PFSK-1 (cell line): Measurements from ENCODE around the gene EPN3.

Source experiments
- FOXP2 ChIP-seq: optimal IDR thresholded peaks from 2 replicates; pipeline ENCODE3; 2011; ENCODE audit warnings: borderline replicate concordance, control low read depth, inconsistent platforms; ENCODE audit not compliant: insufficient read depth; ENCODE audit errors: extremely low read length, extremely low read depth
- POLR2AphosphoS5 ChIP-seq: IDR thresholded peaks from 2 replicates; pipeline ENCODE4 v1.6.1; 2012; ENCODE audit warnings: low read depth, mild to moderate bottlenecking, control low read depth, low read length, moderate library complexity
- SIN3A ChIP-seq: IDR thresholded peaks from 2 replicates; pipeline ENCODE4 v1.6.1; 2012; ENCODE audit warnings: mild to moderate bottlenecking, low read length, moderate library complexity, borderline replicate concordance; ENCODE audit not compliant: insufficient read depth
- TAF1 ChIP-seq: IDR thresholded peaks from 2 replicates; pipeline ENCODE4 v1.6.1; 2012; ENCODE audit warnings: low read length, control low read depth, borderline replicate concordance; ENCODE audit not compliant: insufficient read depth
- TF ChIP-seq, protein P1 (sequence below), 2 experiments: IDR thresholded peaks; 2 replicates each; pipeline versions ENCODE4 v1.6.1 to v1.8.0; 2011 to 2012; ENCODE audit warnings: low read depth in 2 of 2, low read length in 2 of 2, control low read depth in 1 of 2, inconsistent platforms in 1 of 2, mild to moderate bottlenecking in 1 of 2, moderate library complexity in 1 of 2; ENCODE audit not compliant: insufficient read depth in 1 of 2

Gene EPN3

DNA sequence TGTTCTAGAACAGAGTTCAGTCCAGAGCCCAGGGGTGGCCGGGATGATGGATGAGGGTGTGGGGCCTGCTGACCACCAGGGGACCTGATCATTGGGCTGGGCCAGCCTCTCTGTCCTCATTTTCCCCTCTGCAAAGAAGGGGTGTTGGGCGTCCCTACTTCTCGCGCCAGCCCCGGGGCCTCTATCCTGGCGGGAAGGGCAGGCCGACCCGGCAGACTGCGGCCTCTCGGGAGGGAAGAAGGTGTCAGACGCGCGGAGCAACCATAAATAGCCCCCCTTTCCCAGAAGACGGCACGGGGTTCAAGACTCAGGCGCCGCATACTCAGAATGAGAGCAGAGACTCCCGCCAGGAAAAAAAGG lies 26.0 kb downstream of the EPN3 start:
- TF ChIP-seq TAF1 = no peak
- TF ChIP-seq, protein P1, sequence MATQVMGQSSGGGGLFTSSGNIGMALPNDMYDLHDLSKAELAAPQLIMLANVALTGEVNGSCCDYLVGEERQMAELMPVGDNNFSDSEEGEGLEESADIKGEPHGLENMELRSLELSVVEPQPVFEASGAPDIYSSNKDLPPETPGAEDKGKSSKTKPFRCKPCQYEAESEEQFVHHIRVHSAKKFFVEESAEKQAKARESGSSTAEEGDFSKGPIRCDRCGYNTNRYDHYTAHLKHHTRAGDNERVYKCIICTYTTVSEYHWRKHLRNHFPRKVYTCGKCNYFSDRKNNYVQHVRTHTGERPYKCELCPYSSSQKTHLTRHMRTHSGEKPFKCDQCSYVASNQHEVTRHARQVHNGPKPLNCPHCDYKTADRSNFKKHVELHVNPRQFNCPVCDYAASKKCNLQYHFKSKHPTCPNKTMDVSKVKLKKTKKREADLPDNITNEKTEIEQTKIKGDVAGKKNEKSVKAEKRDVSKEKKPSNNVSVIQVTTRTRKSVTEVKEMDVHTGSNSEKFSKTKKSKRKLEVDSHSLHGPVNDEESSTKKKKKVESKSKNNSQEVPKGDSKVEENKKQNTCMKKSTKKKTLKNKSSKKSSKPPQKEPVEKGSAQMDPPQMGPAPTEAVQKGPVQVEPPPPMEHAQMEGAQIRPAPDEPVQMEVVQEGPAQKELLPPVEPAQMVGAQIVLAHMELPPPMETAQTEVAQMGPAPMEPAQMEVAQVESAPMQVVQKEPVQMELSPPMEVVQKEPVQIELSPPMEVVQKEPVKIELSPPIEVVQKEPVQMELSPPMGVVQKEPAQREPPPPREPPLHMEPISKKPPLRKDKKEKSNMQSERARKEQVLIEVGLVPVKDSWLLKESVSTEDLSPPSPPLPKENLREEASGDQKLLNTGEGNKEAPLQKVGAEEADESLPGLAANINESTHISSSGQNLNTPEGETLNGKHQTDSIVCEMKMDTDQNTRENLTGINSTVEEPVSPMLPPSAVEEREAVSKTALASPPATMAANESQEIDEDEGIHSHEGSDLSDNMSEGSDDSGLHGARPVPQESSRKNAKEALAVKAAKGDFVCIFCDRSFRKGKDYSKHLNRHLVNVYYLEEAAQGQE (IDR thresholded peaks at IDR 0.05; ENCODE audit: insufficient read depth in 1 of 2, low read depth in 2 of 2, low read length in 2 of 2) = no peak
- TF ChIP-seq FOXP2 = no peak
- no peak for TF ChIP-seq SIN3A
- no peak for TF ChIP-seq POLR2AphosphoS5

- TF ChIP-seq TAF1 (no peak), FOXP2 (no peak), SIN3A (no peak), POLR2AphosphoS5 (no peak)
- TF ChIP-seq, protein P1 (IDR thresholded peaks at IDR 0.05; ENCODE audit: insufficient read depth in 1 of 2, low read depth in 2 of 2, low read length in 2 of 2) = no peak
Measured at GRCh38 chr17:50558941-50559614, 26.5 kb downstream of the EPN3 start.

- TF ChIP-seq SIN3A (no peak), POLR2AphosphoS5 (no peak), FOXP2 (no peak), TAF1 (no peak)
- TF ChIP-seq, protein P1 (IDR thresholded peaks at IDR 0.05; ENCODE audit: insufficient read depth in 1 of 2, low read depth in 2 of 2, low read length in 2 of 2) = no peak
Measured at GRCh38 chr17:50559674-50560184, 27.2 kb downstream of the EPN3 start.

DNA sequence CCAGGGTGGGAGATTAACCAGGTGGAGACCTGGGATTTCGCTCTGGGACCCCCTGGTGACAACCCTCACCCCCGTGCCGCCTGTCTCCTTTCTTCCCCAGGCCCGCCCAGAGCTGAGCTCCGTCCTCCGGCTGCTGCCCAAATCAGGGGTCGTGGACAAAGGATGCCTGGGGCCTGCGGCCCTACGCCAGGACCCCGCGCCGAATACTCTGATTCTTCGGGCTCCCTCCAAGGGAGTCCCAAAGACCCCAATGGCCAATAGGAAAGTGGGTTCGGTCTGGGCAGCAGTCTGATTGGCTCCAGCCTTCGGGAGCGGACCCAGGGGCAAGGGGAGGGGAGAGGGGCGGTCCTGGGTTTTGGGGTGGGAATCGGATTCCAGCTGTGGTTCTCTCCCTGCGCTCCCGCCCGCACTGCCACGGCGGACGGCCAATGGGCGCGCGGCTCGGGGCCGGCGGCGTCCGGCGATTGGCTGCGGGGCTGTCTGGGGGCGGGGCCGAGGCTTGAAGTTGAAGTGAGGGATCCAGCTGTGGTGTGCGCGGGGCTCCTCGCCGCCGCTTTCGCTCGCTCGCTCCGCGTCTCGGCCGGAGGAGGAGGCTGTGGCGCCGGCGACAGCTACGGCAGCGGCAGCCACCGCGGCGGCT lies 27.8 kb downstream of the EPN3 start, which contains the start of gene CACNA1G:
Gene CACNA1G, plus strand, starts transcription at position 531 of the 640 bp plus-strand sequence. CDS start 745 bp downstream, outside the sequence.
- TF ChIP-seq POLR2AphosphoS5 (no peak), FOXP2 (no peak), TAF1 (no peak), SIN3A (no peak)
- TF ChIP-seq, protein P1 (IDR thresholded peaks at IDR 0.05; ENCODE audit: insufficient read depth in 1 of 2, low read depth in 2 of 2, low read length in 2 of 2) = no peak
